ENCODE measurements around the gene HAAO. TPM values are rescaled to one million over a fixed set of nuclear protein-coding genes. Genes with fewer than 3 reads are reported as not detected.

HAAO gene
- total RNA-seq, 4 donors from 2014 or later: 6.0 to 19.1 (median 9.8) TPM

DNA sequence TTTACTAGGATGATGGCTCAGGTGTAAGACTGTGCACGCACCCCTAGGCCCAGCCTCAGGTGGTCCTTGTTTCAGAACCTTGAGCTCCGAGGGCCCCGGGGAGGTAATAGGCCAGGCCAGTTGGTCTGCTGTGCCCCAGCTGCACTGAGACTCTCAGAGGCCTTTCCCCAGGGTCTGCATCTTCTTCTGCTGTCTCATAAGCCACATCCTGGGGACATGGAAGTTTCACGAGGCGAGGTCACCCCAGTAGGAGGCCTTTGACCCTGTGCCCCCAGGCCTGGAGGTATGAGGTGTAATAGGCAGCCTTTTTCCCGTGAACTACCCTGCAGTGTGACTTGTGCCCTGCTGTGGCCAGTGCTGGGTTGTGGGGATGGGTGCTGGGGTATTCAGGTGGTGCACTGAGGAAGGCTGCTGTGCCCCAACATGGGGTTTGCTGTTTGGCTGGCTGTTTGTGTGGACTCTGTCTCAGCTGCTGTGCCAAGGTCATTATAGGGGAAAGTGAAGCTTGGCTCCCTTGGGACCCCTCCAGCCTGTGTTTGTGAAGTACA is 35.3 kb downstream of the HAAO start:
- H3K4me1 ChIP-seq: peaks cover 0 to 24% (median 0%) of the 10 kb centered on the region in 3 donors

DNA sequence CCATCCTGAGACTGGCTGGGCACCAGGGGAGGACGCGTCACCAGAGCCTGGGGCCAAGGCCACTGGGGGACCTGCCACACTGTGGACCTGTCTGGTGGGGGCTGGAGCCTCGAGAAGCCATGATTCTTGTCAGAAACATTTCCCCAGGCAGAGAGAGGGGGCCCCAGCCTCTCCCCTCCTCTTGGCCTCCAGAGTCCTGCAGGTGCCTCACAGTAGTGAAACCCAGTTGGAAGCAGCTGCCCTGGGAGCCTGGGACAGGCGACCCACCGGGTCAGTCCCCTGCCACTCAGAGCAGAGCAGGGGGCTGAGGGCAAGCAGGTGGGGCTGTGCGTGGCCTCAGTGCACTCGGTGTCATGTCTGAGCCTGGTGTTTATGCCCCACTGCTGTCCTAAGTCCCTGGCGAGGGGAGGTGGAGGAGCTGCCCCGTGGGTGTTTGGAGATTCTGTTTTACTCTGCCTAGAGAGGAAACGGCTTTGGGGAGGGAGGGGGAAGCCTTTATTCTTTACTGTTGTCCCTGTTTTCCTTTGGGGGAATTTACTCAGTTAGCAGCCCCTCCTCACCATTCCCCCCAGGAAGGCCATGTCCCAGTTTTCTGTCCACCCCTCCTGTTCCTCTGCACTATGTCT is 36.1 kb downstream of the HAAO start:
- Histone ChIP-seq H3K36me3 (peaks cover 0 to 50% of the 10 kb centered on the region in 2 donors), H3K4me3 (no peak overlapping the region), H3K4me1 (peaks cover 0 to 24% (median 0%) of the 10 kb centered on the region in 3 donors), H3K27ac (no peak overlapping the region), H3K27me3 (no peaks in the 10 kb centered on the region), H3K9me3 (no peaks in the 10 kb centered on the region)
- no peak for ATAC-seq
- WGBS, 2 donors (ENCODE audit: low coverage in 1 of 2): 82 to 90% methylated on average over 2 to 5 of the region's 10 CpGs
- TF ChIP-seq POLR2AphosphoS5 (IDR thresholded peaks at IDR 0.05): no peak
- TF ChIP-seq, protein P1, sequence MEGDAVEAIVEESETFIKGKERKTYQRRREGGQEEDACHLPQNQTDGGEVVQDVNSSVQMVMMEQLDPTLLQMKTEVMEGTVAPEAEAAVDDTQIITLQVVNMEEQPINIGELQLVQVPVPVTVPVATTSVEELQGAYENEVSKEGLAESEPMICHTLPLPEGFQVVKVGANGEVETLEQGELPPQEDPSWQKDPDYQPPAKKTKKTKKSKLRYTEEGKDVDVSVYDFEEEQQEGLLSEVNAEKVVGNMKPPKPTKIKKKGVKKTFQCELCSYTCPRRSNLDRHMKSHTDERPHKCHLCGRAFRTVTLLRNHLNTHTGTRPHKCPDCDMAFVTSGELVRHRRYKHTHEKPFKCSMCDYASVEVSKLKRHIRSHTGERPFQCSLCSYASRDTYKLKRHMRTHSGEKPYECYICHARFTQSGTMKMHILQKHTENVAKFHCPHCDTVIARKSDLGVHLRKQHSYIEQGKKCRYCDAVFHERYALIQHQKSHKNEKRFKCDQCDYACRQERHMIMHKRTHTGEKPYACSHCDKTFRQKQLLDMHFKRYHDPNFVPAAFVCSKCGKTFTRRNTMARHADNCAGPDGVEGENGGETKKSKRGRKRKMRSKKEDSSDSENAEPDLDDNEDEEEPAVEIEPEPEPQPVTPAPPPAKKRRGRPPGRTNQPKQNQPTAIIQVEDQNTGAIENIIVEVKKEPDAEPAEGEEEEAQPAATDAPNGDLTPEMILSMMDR (IDR thresholded peaks at IDR 0.05): no peak
- no peak for TF ChIP-seq POLR2A (IDR thresholded peaks at IDR 0.05)
- TF ChIP-seq EP300 (IDR thresholded peaks at IDR 0.05): no peak

More for the DNA sequence above, 35.3 kb downstream of the HAAO start:
- no peak for TF ChIP-seq POLR2A (IDR thresholded peaks at IDR 0.05)
- TF ChIP-seq POLR2AphosphoS5 (IDR thresholded peaks at IDR 0.05): no peak
- TF ChIP-seq, protein P1 (IDR thresholded peaks at IDR 0.05): no peak
- TF ChIP-seq EP300 (IDR thresholded peaks at IDR 0.05): no peak
- H3K9me3 ChIP-seq: no peaks in the 10 kb centered on the region
- no CpG with 5 or more reads among the region's 6 CpGs for WGBS, 2 donors (ENCODE audit: low coverage in 1 of 2)
- no peak for ATAC-seq
- no peaks in the 10 kb centered on the region for H3K27me3 ChIP-seq
- peaks cover 0 to 42% of the 10 kb centered on the region in 2 donors for H3K36me3 ChIP-seq
- no peak overlapping the region for H3K27ac ChIP-seq
- no peak overlapping the region for H3K4me3 ChIP-seq

DNA sequence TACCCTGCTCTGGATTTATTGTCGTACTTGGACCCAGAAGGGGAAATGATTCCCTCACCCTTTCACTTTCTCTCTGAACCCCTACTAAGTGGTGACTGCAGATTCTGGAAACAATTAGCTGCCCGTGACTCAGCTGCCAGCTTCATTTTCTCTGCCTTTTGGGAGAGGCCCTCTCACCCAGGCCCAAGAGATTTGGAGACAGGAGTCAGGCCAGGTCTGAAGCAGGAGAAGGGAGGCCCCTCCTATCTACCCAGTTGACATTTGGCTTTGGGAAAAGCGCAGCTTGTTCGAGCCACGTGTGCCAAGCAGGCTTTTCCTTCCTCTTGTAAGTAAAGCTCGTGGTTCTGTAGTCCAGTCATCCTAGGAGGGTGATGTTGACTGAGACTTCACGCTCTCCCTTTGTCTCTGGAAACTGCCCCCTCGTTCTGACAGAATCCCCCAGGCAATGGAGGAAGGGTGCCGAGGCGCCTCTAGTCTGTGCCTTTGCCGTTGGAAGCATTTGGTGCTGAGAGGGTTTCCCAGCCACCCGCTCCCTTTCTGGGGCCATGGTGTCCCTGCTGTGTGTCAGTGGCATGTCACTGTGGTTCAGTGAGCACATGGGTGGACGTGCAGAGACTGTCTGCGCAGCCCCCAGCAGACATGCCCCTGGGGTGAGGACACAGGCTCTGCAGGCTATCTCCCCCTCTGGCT is 37.0 kb downstream of the HAAO start:
- H3K36me3 ChIP-seq: peaks cover 0 to 47% of the 10 kb centered on the region in 2 donors
- no peak for ATAC-seq
- 64% methylated on average over 7 of the region's 14 CpGs; no CpG with 5 or more reads in 1 of the 2 donors for WGBS, 2 donors (ENCODE audit: low coverage in 1 of 2)
- H3K27me3 ChIP-seq: no peaks in the 10 kb centered on the region
- no peak overlapping the region for H3K27ac ChIP-seq
- H3K4me1 ChIP-seq: peaks cover 0 to 24% (median 0%) of the 10 kb centered on the region in 3 donors
- no peak overlapping the region for H3K4me3 ChIP-seq
- TF ChIP-seq EP300 (IDR thresholded peaks at IDR 0.05): no peak
- TF ChIP-seq, protein P1 (IDR thresholded peaks at IDR 0.05): no peak
- TF ChIP-seq POLR2AphosphoS5 (IDR thresholded peaks at IDR 0.05): no peak
- no peak for TF ChIP-seq POLR2A (IDR thresholded peaks at IDR 0.05)
- no peaks in the 10 kb centered on the region for H3K9me3 ChIP-seq

DNA sequence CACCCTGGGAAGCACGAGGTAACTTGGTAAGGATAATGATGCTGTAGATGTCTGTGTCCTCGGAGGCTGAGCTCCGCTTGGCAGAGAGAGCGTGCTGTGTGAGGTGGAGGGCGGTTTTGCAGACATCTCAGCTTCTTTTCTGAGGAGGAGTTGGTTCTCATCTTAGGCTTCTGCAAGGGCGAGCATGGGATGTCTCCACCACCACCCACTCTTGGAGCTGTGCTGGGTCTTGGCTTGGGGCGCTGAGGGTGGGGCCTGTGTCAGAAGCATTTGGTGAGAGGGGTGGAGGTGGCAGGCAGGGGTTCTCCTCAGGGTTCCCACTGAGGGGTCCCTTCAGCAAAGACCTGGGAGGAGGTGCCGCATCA is 37.6 kb downstream of the HAAO start:
- H3K4me1 ChIP-seq: peaks cover 0 to 24% (median 0%) of the 10 kb centered on the region in 3 donors
- peaks cover 0 to 47% of the 10 kb centered on the region in 2 donors for H3K36me3 ChIP-seq
- no peak overlapping the region for H3K4me3 ChIP-seq
- ATAC-seq: peak; percentile 6
- no peak for TF ChIP-seq POLR2AphosphoS5 (IDR thresholded peaks at IDR 0.05)
- no peak for TF ChIP-seq EP300 (IDR thresholded peaks at IDR 0.05)
- TF ChIP-seq, protein P1 (IDR thresholded peaks at IDR 0.05): no peak
- TF ChIP-seq POLR2A (IDR thresholded peaks at IDR 0.05): no peak
- no peaks in the 10 kb centered on the region for H3K9me3 ChIP-seq
- no peak overlapping the region for H3K27ac ChIP-seq
- no peaks in the 10 kb centered on the region for H3K27me3 ChIP-seq
- WGBS, 2 donors (ENCODE audit: low coverage in 1 of 2): 80% methylated on average over 3 of the region's 8 CpGs; no CpG with 5 or more reads in 1 of the 2 donors
